DOHH2 (cell line): ENCODE data around the gene SLC1A4.

Source experiments
- H3F3A ChIP-seq: fragments of 200-600 bp; sonication (generic), shearing (Covaris generic); 2 replicates; pipeline ENCODE4 v1.6.0; 2016; ENCODE audit warnings: antibody characterized with exemption, mild to moderate bottlenecking; ENCODE audit not compliant: control insufficient read depth, insufficient read depth
- H3K27ac ChIP-seq: fragments of 200-600 bp; sonication (generic); 2 replicates; pipeline ENCODE4 v1.5.1; 2014; ENCODE audit warnings: low read depth, mild to moderate bottlenecking, low read length, moderate library complexity
- H3K27me3 ChIP-seq: fragments of 200-600 bp; sonication (generic); 2 replicates; pipeline ENCODE4 v1.6.1; 2014; ENCODE audit warnings: mild to moderate bottlenecking, low read length, mixed read lengths; ENCODE audit not compliant: control insufficient read depth
- H3K36me3 ChIP-seq: fragments of 200-600 bp; sonication (generic); 2 replicates; pipeline ENCODE4 v1.6.1; 2014; ENCODE audit warnings: mild to moderate bottlenecking, low read length, moderate library complexity, mixed read lengths; ENCODE audit not compliant: control insufficient read depth
- H3K4me1 ChIP-seq: fragments of 200-600 bp; sonication (generic); 2 replicates; pipeline ENCODE4 v1.6.1; 2014; ENCODE audit warnings: mild to moderate bottlenecking, low read length, mixed read lengths; ENCODE audit not compliant: control insufficient read depth
- H3K4me2 ChIP-seq: fragments of 200-600 bp; sonication (generic); 2 replicates; pipeline ENCODE4 v1.6.0; 2014; ENCODE audit warnings: mild to moderate bottlenecking, low read length, moderate library complexity
- H3K4me3 ChIP-seq: fragments of 200-600 bp; sonication (generic); 2 replicates; pipeline ENCODE4 v1.5.1; 2014; ENCODE audit warnings: mild to moderate bottlenecking, low read length, mixed read lengths
- H3K79me2 ChIP-seq: fragments of 200-600 bp; sonication (generic); 2 replicates; pipeline ENCODE4 v1.6.1; 2014; ENCODE audit warnings: mild to moderate bottlenecking, low read length, mixed read lengths; ENCODE audit not compliant: control insufficient read depth
- H3K9me2 ChIP-seq: fragments of 200-600 bp; sonication (generic); replicated peaks from 2 replicates; pipeline ENCODE4 v1.6.1; 2014; ENCODE audit warnings: mild to moderate bottlenecking, low read length, mixed read lengths; ENCODE audit not compliant: control insufficient read depth
- H3K9me3 ChIP-seq: fragments of 200-600 bp; sonication (generic); 2 replicates; pipeline ENCODE4 v1.6.1; 2014; ENCODE audit warnings: antibody characterized with exemption, low read length, mixed read lengths; ENCODE audit not compliant: control insufficient read depth, insufficient read depth
- H4K20me1 ChIP-seq: fragments of 200-600 bp; sonication (generic); 2 replicates; pipeline ENCODE4 v1.6.0; 2014; ENCODE audit warnings: low read depth, mild to moderate bottlenecking, antibody characterized with exemption, low read length, moderate library complexity; ENCODE audit not compliant: control insufficient read depth, insufficient read depth
- EZH2phosphoT487 ChIP-seq: fragments of 200-600 bp; sonication (generic); IDR thresholded peaks from 2 replicates; pipeline ENCODE4 v1.6.1; 2017; ENCODE audit warnings: borderline replicate concordance, mild to moderate bottlenecking, antibody characterized with exemption, low read length, moderate library complexity, mixed read lengths
- TF ChIP-seq, protein P1 (sequence below): fragments of 200-600 bp; sonication (generic); IDR thresholded peaks from one replicate; pipeline ENCODE4 v1.5.1; 2014; ENCODE audit warnings: antibody characterized with exemption, mild to moderate bottlenecking, low read depth, low read length; ENCODE audit not compliant: poor library complexity, severe bottlenecking

Gene SLC1A4

GRCh38 chr2:65046633-65047407, 57.6 kb downstream of the SLC1A4 start:
- Histone ChIP-seq H3K9me2 (no peaks in the 10 kb centered on the region), H3K36me3 (peaks cover 9% of the 10 kb centered on the region), H4K20me1 (no peaks in the 10 kb centered on the region), H3K4me3 (no peak overlapping the region), H3K27me3 (no peaks in the 10 kb centered on the region), H3K27ac (no peak overlapping the region), H3F3A (no peaks in the 10 kb centered on the region), H3K4me2 (no peak overlapping the region), H3K4me1 (peaks cover 7% of the 10 kb centered on the region), H3K9me3 (peaks cover 20% of the 10 kb centered on the region; the same call in 1 of the 2 replicates), H3K79me2 (no peaks in the 10 kb centered on the region)
- TF ChIP-seq, protein P1, sequence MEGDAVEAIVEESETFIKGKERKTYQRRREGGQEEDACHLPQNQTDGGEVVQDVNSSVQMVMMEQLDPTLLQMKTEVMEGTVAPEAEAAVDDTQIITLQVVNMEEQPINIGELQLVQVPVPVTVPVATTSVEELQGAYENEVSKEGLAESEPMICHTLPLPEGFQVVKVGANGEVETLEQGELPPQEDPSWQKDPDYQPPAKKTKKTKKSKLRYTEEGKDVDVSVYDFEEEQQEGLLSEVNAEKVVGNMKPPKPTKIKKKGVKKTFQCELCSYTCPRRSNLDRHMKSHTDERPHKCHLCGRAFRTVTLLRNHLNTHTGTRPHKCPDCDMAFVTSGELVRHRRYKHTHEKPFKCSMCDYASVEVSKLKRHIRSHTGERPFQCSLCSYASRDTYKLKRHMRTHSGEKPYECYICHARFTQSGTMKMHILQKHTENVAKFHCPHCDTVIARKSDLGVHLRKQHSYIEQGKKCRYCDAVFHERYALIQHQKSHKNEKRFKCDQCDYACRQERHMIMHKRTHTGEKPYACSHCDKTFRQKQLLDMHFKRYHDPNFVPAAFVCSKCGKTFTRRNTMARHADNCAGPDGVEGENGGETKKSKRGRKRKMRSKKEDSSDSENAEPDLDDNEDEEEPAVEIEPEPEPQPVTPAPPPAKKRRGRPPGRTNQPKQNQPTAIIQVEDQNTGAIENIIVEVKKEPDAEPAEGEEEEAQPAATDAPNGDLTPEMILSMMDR = no peak
- TF ChIP-seq EZH2phosphoT487 = no peak

DNA sequence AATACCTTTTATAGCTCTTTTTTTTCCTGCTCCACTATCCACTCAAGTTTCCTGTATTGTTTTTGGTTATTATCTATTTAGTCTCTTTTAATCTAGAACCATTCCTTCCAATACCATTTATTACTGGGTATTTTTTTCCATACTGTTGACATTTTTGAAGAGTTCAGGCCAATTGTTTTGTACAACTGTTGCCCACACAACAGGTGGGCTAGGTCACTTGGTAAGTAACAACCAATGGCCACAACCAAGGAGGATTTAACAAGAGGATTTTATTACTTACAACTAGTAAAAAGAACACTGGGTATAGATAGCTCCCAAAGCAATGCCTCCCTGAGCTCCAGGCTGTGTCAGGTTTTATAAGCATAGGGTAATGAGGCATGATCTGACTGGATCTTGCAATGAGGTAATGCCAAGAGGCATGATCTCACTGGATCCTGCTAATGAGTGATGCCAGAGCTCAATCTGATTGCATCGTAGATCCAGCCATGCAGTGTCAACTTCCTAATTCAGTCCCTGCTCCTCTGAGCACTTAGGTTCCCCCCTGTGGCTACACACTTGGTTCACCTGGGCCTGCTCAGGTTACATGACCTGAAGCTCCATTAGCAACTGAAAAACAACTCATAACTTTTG, 59.9 kb downstream of the SLC1A4 start:
- H4K20me1 ChIP-seq = no peaks in the 10 kb centered on the region
- H3K79me2 ChIP-seq = no peaks in the 10 kb centered on the region
- no peaks in the 10 kb centered on the region for H3F3A ChIP-seq
- no peak overlapping the region for H3K4me2 ChIP-seq
- H3K4me1 ChIP-seq = peaks cover 23% of the 10 kb centered on the region
- no peak overlapping the region for H3K27ac ChIP-seq
- H3K27me3 ChIP-seq = no peaks in the 10 kb centered on the region
- H3K4me3 ChIP-seq = no peak overlapping the region
- peaks cover 3% of the 10 kb centered on the region for H3K36me3 ChIP-seq
- H3K9me3 ChIP-seq = peaks cover 9% of the 10 kb centered on the region; the same call in 1 of the 2 replicates
- TF ChIP-seq, protein P1 = no peak
- no peak for TF ChIP-seq EZH2phosphoT487
- no peaks in the 10 kb centered on the region for H3K9me2 ChIP-seq

- H3K4me1 ChIP-seq = peaks cover 39% of the 10 kb centered on the region
- TF ChIP-seq, protein P1 = no peak
- TF ChIP-seq EZH2phosphoT487 = no peak
- H3K27ac ChIP-seq = no peak overlapping the region
- no peaks in the 10 kb centered on the region for H3F3A ChIP-seq
- no peaks in the 10 kb centered on the region for H4K20me1 ChIP-seq
- 0 out of 2 replicates have a peak, but pooled peaks cover 4% of the 10 kb centered on the region for H3K9me3 ChIP-seq
- H3K79me2 ChIP-seq = 0 out of 2 replicates have a peak, but pooled peaks cover 3% of the 10 kb centered on the region
- H3K4me3 ChIP-seq = no peak overlapping the region
- H3K4me2 ChIP-seq = no peak overlapping the region
- no peaks in the 10 kb centered on the region for H3K27me3 ChIP-seq
- H3K36me3 ChIP-seq = peaks cover 3% of the 10 kb centered on the region
- H3K9me2 ChIP-seq = no peaks in the 10 kb centered on the region
These were observed 61.7 kb downstream of the SLC1A4 start for GRCh38 chr2:65050931-65051330.
